B cell (primary cell): ENCODE data around the gene NUP155. TPM values are rescaled to one million over a fixed set of nuclear protein-coding genes. Genes with fewer than 3 reads are reported as not detected.

Experiments
- ATAC-seq: fragments of 200-7000 bp; cut with Tn5 transposase; one replicate; pipeline ENCODE4 v1.10.0; 2021; ENCODE audit warnings: low read depth, mild to moderate bottlenecking, moderate number of reproducible peaks, moderate library complexity
- CTCF ChIA-PET: fragments of 350-600 bp; sonication (Branson Sonifier 250); formaldehyde crosslinking; loops from one replicate; lab custom pipeline; 2021; ENCODE audit warnings: antibody characterized with exemption, inconsistent platforms; lab: Charles Lee
- POLR2A ChIA-PET: fragments of 350-600 bp; sonication (Branson Sonifier 250); formaldehyde crosslinking; loops from one replicate; lab custom pipeline; 2021; ENCODE audit warnings: antibody characterized with exemption; lab: Charles Lee
- DNase-seq: peaks from one replicate; pipeline ENCODE4 v3.0.0; 2013
- H2AFZ ChIP-seq: 2 replicates; pipeline ENCODE4 v1.6.1; 2012; ENCODE audit warnings: mild to moderate bottlenecking, low read depth, low read length; ENCODE audit not compliant: insufficient read depth, poor library complexity, severe bottlenecking
- H3K27ac ChIP-seq, 2 donors: 1 replicate in 1 of 2; 2 replicates in 1 of 2; pipeline ENCODE4 v1.5.1; 2012 to 2013; ENCODE audit warnings: low read length in 2 of 2, mild to moderate bottlenecking in 2 of 2, moderate library complexity in 1 of 2
- H3K27me3 ChIP-seq, 4 experiments: fragments of 200-600 bp in 1 of 4; sonication (generic) in 1 of 4; replicated peaks in 1 of 4; 1 replicate in 2 of 4; 2 replicates in 2 of 4; pipeline versions ENCODE4 v1.6.1 to v1.7.0; 2013 to 2016; ENCODE audit warnings: low read length in 3 of 4, mild to moderate bottlenecking in 2 of 4, mixed read lengths in 1 of 4, moderate library complexity in 1 of 4; ENCODE audit not compliant: insufficient read depth in 4 of 4, control insufficient read depth in 3 of 4; ENCODE audit errors: control extremely low read depth in 1 of 4
- H3K36me3 ChIP-seq, 2 experiments: replicated peaks in 1 of 2; 1 replicate in 1 of 2; 2 replicates in 1 of 2; pipeline versions ENCODE4 v1.6.1 to v1.7.1; 2013; ENCODE audit warnings: low read length in 1 of 2; ENCODE audit not compliant: insufficient read depth in 2 of 2, control insufficient read depth in 1 of 2; ENCODE audit errors: control extremely low read depth in 1 of 2, extremely low read depth in 1 of 2
- H3K4me1 ChIP-seq, 2 donors: fragments of 200-600 bp in 1 of 2; sonication (generic) in 1 of 2; 1 replicate in 1 of 2; 2 replicates in 1 of 2; pipeline versions ENCODE4 v1.5.1 to v1.6.1; 2013 to 2017; ENCODE audit warnings: low read length in 2 of 2; ENCODE audit not compliant: control insufficient read depth in 2 of 2, insufficient read depth in 2 of 2
- H3K4me2 ChIP-seq: replicated peaks from 2 replicates; pipeline ENCODE3; 2012; ENCODE audit warnings: mild to moderate bottlenecking, low read depth, low read length; ENCODE audit not compliant: poor library complexity, severe bottlenecking
- H3K4me3 ChIP-seq, 5 experiments: fragments of 200-600 bp in 1 of 5; sonication (generic) in 1 of 5; 1 replicate in 3 of 5; 2 replicates in 2 of 5; pipeline versions ENCODE4 v1.5.1 to v1.7.0; 2011 to 2016; ENCODE audit warnings: low read length in 4 of 5, mild to moderate bottlenecking in 4 of 5, low read depth in 2 of 5, control low read depth in 1 of 5, moderate library complexity in 1 of 5; ENCODE audit not compliant: insufficient read depth in 1 of 5; ENCODE audit errors: control extremely low read depth in 1 of 5, extremely low read depth in 1 of 5
- H3K79me2 ChIP-seq: fragments of 200-600 bp; sonication (generic); one replicate; pipeline ENCODE4 v1.6.0; 2016; ENCODE audit warnings: low read length; ENCODE audit not compliant: control insufficient read depth, insufficient read depth
- H3K9ac ChIP-seq: fragments of 200-600 bp; sonication (generic); 2 replicates; pipeline ENCODE4 v1.6.1; 2017; ENCODE audit warnings: mild to moderate bottlenecking, low read length, moderate library complexity
- H3K9me3 ChIP-seq, 3 donors: one replicate each; pipeline versions ENCODE4 v1.6.1 to v1.7.1; 2013; ENCODE audit warnings: low read length in 2 of 3; ENCODE audit not compliant: control insufficient read depth in 2 of 3, insufficient read depth in 1 of 3; ENCODE audit errors: control extremely low read depth in 1 of 3
- H4K20me1 ChIP-seq: 2 replicates; pipeline ENCODE4 v1.6.0; 2012; ENCODE audit warnings: mild to moderate bottlenecking, low read length; ENCODE audit not compliant: insufficient read depth, control insufficient read depth, poor library complexity, severe bottlenecking
- H3K27ac Mint-ChIP-seq: one replicate; pipeline ENCODE4 v1.8.0; 2021; ENCODE audit warnings: mixed read lengths
- H3K27me3 Mint-ChIP-seq: one replicate; pipeline ENCODE4 v1.8.0; 2021; ENCODE audit warnings: mixed read lengths
- H3K4me1 Mint-ChIP-seq: one replicate; pipeline ENCODE4 v1.8.0; 2021; ENCODE audit warnings: mixed read lengths
- H3K4me3 Mint-ChIP-seq: one replicate; pipeline ENCODE4 v1.8.0; 2021; ENCODE audit warnings: mixed read lengths
- H3K9me3 Mint-ChIP-seq: one replicate; pipeline ENCODE4 v1.8.0; 2022; ENCODE audit warnings: mixed read lengths; ENCODE audit not compliant: insufficient read depth
- CTCF ChIP-seq: fragments of 200-600 bp; IDR thresholded peaks from one replicate; pipeline ENCODE4 v1.8.0; 2022; ENCODE audit warnings: antibody characterized with exemption, mild to moderate bottlenecking
- EZH2 ChIP-seq: IDR thresholded peaks from 2 replicates; pipeline ENCODE4 v1.6.1; 2012; ENCODE audit warnings: borderline replicate concordance, low read depth, mild to moderate bottlenecking, moderate library complexity, low read length; ENCODE audit not compliant: insufficient read depth, poor library complexity, severe bottlenecking
- WGBS: methylation state at CpG from one replicate; pipeline ENCODE4 v1.1.5; 2013; ENCODE audit warnings: missing lambda C conversion rate; ENCODE audit not compliant: insufficient coverage; 5-methylcytosine and 5-hydroxymethylcytosine counted together
- intact Hi-C: fragments of 100-400 bp; cut with micrococcal nuclease; formaldehyde crosslinking; loops from one replicate; pipeline ENCODE4 v1.10.0; 2022
- polyA plus RNA-seq: library from polyadenylated mRNA; depleted of rRNA; stranded (reverse); fragments of >200 nt; gene quantifications from 2 replicates; pipeline ENCODE4 v1.2.3, GENCODE V29; 2012
- total RNA-seq, 2 donors: library from RNA; stranded (reverse); fragments of 120-200 nt in 1 of 2; gene quantifications; 1 replicate in 1 of 2; 2 replicates in 1 of 2; pipeline versions ENCODE4 v1.2.3 to v1.2.4, GENCODE V29; 2013 to 2022

Gene NUP155
- total and polyA plus RNA-seq, 2 donors (not counting 1 experiment from before 2014, with no cell fraction given), result 6.0 to 33.8 TPM

- Histone ChIP-seq H3K9me3 (no peaks in the 10 kb centered on the region), H3K4me3 (no peak overlapping the region), H3K9ac (no peak overlapping the region), H3K27me3 (no peaks in the 10 kb centered on the region), H3K4me2 (no peak overlapping the region), H3K4me1 (peaks cover 10 to 14% of the 10 kb centered on the region in 2 donors), H3K79me2 (peaks cover 18% of the 10 kb centered on the region), H4K20me1 (no peaks in the 10 kb centered on the region), H3K27ac (no peak overlapping the region), H3K36me3 (no peaks in the 10 kb centered on the region), H2AFZ (no peak overlapping the region)
- ATAC-seq (no peak), DNase-seq (no peak)
- ChIA-PET POLR2A (no interaction called here), CTCF (no interaction called here)
- TF ChIP-seq EZH2 (no peak), CTCF (no peak)
- H3K4me1 Mint-ChIP-seq, result peaks cover 21% of the 10 kb centered on the region
- 80% methylated on average over 2 of the region's 3 CpGs for WGBS
- no peak overlapping the region for H3K4me3 Mint-ChIP-seq
- intact Hi-C loops, result loop anchor here (5.0 to 10.0 kb wide), 3 partner anchors 128 to 1700 kb away; partner anchors contain the start of genes CPLANE1, NADK2 and RICTOR
- H3K27ac Mint-ChIP-seq, result no peak overlapping the region
- H3K27me3 Mint-ChIP-seq, result no peaks in the 10 kb centered on the region
- no peaks in the 10 kb centered on the region for H3K9me3 Mint-ChIP-seq
Observed at GRCh38 chr5:37375091-37375490, 4.2 kb upstream of the NUP155 start.

GRCh38 chr5:37370550-37370863 is 399 bp downstream of the NUP155 start:
- Mint-ChIP-seq H3K4me3 (peak overlapping the region; percentile 96), H3K27me3 (no peaks in the 10 kb centered on the region), H3K9me3 (no peaks in the 10 kb centered on the region), H3K4me1 (peaks cover 34% of the 10 kb centered on the region), H3K27ac (peak overlapping the region; percentile 94)
- Histone ChIP-seq H3K4me1 (peaks cover 24% of the 10 kb centered on the region in 2 donors), H3K36me3 (no peaks in the 10 kb centered on the region), H3K4me2 (peak overlapping the region; percentile 85), H3K27me3 (no peaks in the 10 kb centered on the region), H3K4me3 (peak overlapping the region; percentile 71 to 95 (median 94)), H2AFZ (peak overlapping the region; percentile 90), H4K20me1 (peaks cover 10% of the 10 kb centered on the region), H3K9me3 (no peaks in the 10 kb centered on the region), H3K79me2 (peaks cover 49% of the 10 kb centered on the region), H3K9ac (peak overlapping the region; percentile 80), H3K27ac (peak overlapping the region; percentile 83 to 92)
- 0% methylated on average over 7 of the region's 7 CpGs for WGBS
- no peak for TF ChIP-seq CTCF
- no peak for TF ChIP-seq EZH2
- ChIA-PET POLR2A (interaction anchor here (0.6 to 1.5 kb wide), 4 partner anchors 9 to 493 kb away, joined by 3 to 12 read pairs (median 6); partner anchors contain the start of gene WDR70), CTCF (interaction anchor here (1.6 to 2.6 kb wide), 2 partner anchors 8 to 626 kb away, joined by 3 to 35 read pairs; partner anchors contain the start of gene WDR70)
- ATAC-seq (peak; percentile 25), DNase-seq (no peak)
- intact Hi-C loops, result loop anchor here (2.0 to 10.0 kb wide), 3 partner anchors 494 to 1704 kb away; partner anchors contain the start of genes NIPBL and RICTOR
